HepG2 (cell line): ENCODE results near the gene GLDC. TPM values are rescaled to one million over a fixed set of nuclear protein-coding genes. Genes with fewer than 3 reads are reported as not detected.
A peak's percentile ranks its signal among the peaks of the same experiment; 100 is the strongest.

Source experiments
- DPF2 ChIP-seq: sonication (generic); formaldehyde crosslinking; IDR thresholded peaks from 2 replicates; pipeline ENCODE4 v1.4.0; 2020; ENCODE audit warnings: mild to moderate bottlenecking, low read depth, missing genetic modification reagents, borderline replicate concordance
- EZH2 ChIP-seq: conservative IDR thresholded peaks from 2 replicates; pipeline ENCODE4 v1.6.1; 2012; ENCODE audit warnings: mild to moderate bottlenecking, low read depth, low read length, moderate library complexity
- HES4 ChIP-seq: sonication (generic); formaldehyde crosslinking; IDR thresholded peaks from 2 replicates; pipeline ENCODE4 v1.9.0; 2021; ENCODE audit warnings: mild to moderate bottlenecking, missing genetic modification reagents, borderline replicate concordance
- JARID2 ChIP-seq: sonication (generic); formaldehyde crosslinking; IDR thresholded peaks from 2 replicates; pipeline ENCODE4 v1.8.1; 2023; ENCODE audit warnings: missing genetic modification reagents, inconsistent platforms; ENCODE audit not compliant: insufficient replicate concordance
- MATR3 ChIP-seq: sonication (generic); formaldehyde crosslinking; IDR thresholded peaks from 2 replicates; pipeline ENCODE4 v1.4.0; 2020; ENCODE audit warnings: missing genetic modification reagents
- MED13 ChIP-seq: sonication (generic); formaldehyde crosslinking; IDR thresholded peaks from 2 replicates; pipeline ENCODE4 v1.5.0; 2020; ENCODE audit warnings: missing genetic modification reagents
- MEIS2 ChIP-seq: sonication (generic); formaldehyde crosslinking; IDR thresholded peaks from 2 replicates; pipeline ENCODE4 v1.9.0; 2021; ENCODE audit warnings: mild to moderate bottlenecking, missing genetic modification reagents
- NKX3-1 ChIP-seq: sonication (generic); formaldehyde crosslinking; IDR thresholded peaks from 2 replicates; pipeline ENCODE4 v1.5.0; 2020; ENCODE audit warnings: missing genetic modification reagents
- PCBP1 ChIP-seq: fragments of 200-400 bp; formaldehyde crosslinking; IDR thresholded peaks from 2 replicates; pipeline ENCODE4 v1.6.1; 2017; ENCODE audit warnings: mild to moderate bottlenecking, low read depth, low read length, borderline replicate concordance
- RORA ChIP-seq: sonication (generic); formaldehyde crosslinking; IDR thresholded peaks from 2 replicates; pipeline ENCODE4 v1.5.0; 2020; ENCODE audit warnings: mild to moderate bottlenecking, missing genetic modification reagents, moderate library complexity
- THYN1 ChIP-seq: sonication (generic); formaldehyde crosslinking; IDR thresholded peaks from 2 replicates; pipeline ENCODE4 v1.8.1; 2023; ENCODE audit warnings: low read depth, mild to moderate bottlenecking, moderate library complexity, missing genetic modification reagents, borderline replicate concordance
- ZBTB21 ChIP-seq: sonication (generic); formaldehyde crosslinking; IDR thresholded peaks from 2 replicates; pipeline ENCODE4 v1.4.0; 2020; ENCODE audit warnings: missing genetic modification reagents
- ZFP41 ChIP-seq: sonication (generic); formaldehyde crosslinking; IDR thresholded peaks from 2 replicates; pipeline ENCODE4 v1.4.0; 2020; ENCODE audit warnings: mild to moderate bottlenecking, missing genetic modification reagents, borderline replicate concordance
- ZIK1 ChIP-seq: sonication (generic); formaldehyde crosslinking; IDR thresholded peaks from 2 replicates; pipeline ENCODE4 v1.5.0; 2020; ENCODE audit warnings: mild to moderate bottlenecking, low read depth, missing genetic modification reagents, borderline replicate concordance
- ZNF530 ChIP-seq: sonication (generic); formaldehyde crosslinking; IDR thresholded peaks from 2 replicates; pipeline ENCODE4 v1.5.0; 2020; ENCODE audit warnings: low read depth, mild to moderate bottlenecking, missing genetic modification reagents
- ZNF569 ChIP-seq: sonication (generic); formaldehyde crosslinking; IDR thresholded peaks from 2 replicates; pipeline ENCODE4 v1.5.0; 2020; ENCODE audit warnings: mild to moderate bottlenecking, missing genetic modification reagents, moderate library complexity, borderline replicate concordance
- ZNF616 ChIP-seq: sonication (generic); formaldehyde crosslinking; IDR thresholded peaks from 2 replicates; pipeline ENCODE4 v1.5.0; 2020; ENCODE audit warnings: low read depth, mild to moderate bottlenecking, missing genetic modification reagents
- ZNF672 ChIP-seq: sonication (generic); formaldehyde crosslinking; IDR thresholded peaks from 2 replicates; pipeline ENCODE4 v1.8.1; 2022; ENCODE audit warnings: missing genetic modification reagents
- ZNF782 ChIP-seq: sonication (generic); formaldehyde crosslinking; IDR thresholded peaks from 2 replicates; pipeline ENCODE4 v1.4.0; 2020; ENCODE audit warnings: missing genetic modification reagents, mild to moderate bottlenecking, borderline replicate concordance
- ZNF850 ChIP-seq: sonication (generic); formaldehyde crosslinking; conservative IDR thresholded peaks from 2 replicates; pipeline ENCODE4 v1.9.0; 2021; ENCODE audit warnings: mild to moderate bottlenecking, missing genetic modification reagents
- ZNF879 ChIP-seq: sonication (generic); formaldehyde crosslinking; IDR thresholded peaks from 2 replicates; pipeline ENCODE4 v1.8.1; 2023; ENCODE audit warnings: missing genetic modification reagents
- ZSCAN22 ChIP-seq: sonication (generic); formaldehyde crosslinking; IDR thresholded peaks from 2 replicates; pipeline ENCODE4 v1.4.0; 2020; ENCODE audit warnings: mild to moderate bottlenecking, missing genetic modification reagents
- polyA plus RNA-seq, 8 experiments: library from polyadenylated mRNA; depleted of rRNA in 3 of 8; stranded (reverse) in 7 of 8; unstranded in 1 of 8; fragments of >200 nt; fragmentation: Illumina TruSeq in 4 of 8; extraction: Trizol in 4 of 8; gene quantifications; 2 replicates each; pipeline versions ENCODE4 v1.2.1 to v1.2.3, GENCODE V29; 2011 to 2016; ENCODE audit warnings: low read depth in 4 of 8, missing spikeins in 1 of 8, mixed read lengths in 1 of 8; ENCODE audit not compliant: insufficient read depth in 1 of 8
- total RNA-seq, 5 experiments: library from RNA; depleted of rRNA; stranded (reverse); fragments of >200 nt; fragmentation: Illumina TruSeq; extraction: Trizol; gene quantifications; 2 replicates each; pipeline ENCODE4 v1.2.3, GENCODE V29; 2016; ENCODE audit warnings: low read depth in 1 of 5
- TF ChIP-seq, protein P1 (sequence below): sonication (generic); formaldehyde crosslinking; IDR thresholded peaks from 2 replicates; pipeline ENCODE4 v1.4.0; 2020; ENCODE audit warnings: mild to moderate bottlenecking, missing genetic modification reagents
- TF ChIP-seq, protein P2 (sequence below): sonication (generic); formaldehyde crosslinking; IDR thresholded peaks from 2 replicates; pipeline ENCODE4 v1.5.1; 2020; ENCODE audit warnings: mild to moderate bottlenecking, missing genetic modification reagents
- TF ChIP-seq, protein P3 (sequence below): sonication (generic); formaldehyde crosslinking; IDR thresholded peaks from 2 replicates; pipeline ENCODE4 v1.5.1; 2020; ENCODE audit warnings: missing genetic modification reagents, mild to moderate bottlenecking, borderline replicate concordance

GLDC gene
- total and polyA plus RNA-seq, 2 of the 13 experiments (the other 11 are each of a cell fraction or from before 2014, with no cell fraction given) = 59.3 to 115 TPM

DNA sequence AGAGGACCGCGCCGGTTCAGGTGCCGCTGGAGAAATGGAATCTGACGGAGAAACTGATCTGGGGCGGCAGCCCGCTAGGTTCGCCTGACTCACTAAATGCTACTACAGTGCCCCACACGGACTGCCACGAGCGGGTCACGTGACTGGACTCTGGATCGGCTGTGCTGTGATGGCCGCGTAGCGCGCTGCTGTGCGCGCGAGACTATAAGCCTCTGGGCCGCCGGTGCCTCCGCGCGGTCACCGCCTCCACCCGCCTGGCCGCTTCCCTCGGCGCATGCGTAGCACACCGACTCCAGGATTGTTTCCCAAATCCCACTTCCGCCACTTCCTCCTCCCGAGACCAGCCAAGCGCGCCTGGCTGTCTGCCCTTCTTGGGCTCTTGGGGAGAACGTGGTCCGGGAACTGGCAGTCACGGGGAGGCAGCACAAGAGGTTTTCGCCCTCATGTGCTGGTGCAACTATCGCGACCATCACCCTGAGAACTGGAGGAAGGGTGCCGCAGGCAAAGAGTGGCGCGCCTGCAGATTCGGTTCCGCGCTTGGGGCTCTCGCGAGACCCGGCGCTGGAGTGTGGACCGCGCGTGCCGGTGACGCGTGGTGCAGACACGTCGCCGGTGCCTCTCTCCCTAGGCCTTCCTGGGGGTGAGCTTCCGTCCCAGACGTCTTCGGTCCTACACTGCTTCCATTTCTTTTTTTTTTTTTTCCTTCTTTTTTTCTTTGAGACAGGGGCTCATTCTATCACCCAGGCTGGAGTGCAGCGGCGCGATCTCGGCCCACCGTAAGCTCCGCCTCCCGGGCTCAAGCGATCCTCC, 35.8 kb upstream of the GLDC start (continued):
- peak; percentile 77 for TF ChIP-seq JARID2 (CRISPR knock-in tag)
- TF ChIP-seq NKX3-1 (CRISPR knock-in tag) = peak; percentile 37
- TF ChIP-seq ZNF879 (CRISPR knock-in tag) = peak; percentile 66; the same call in 1 of the 2 replicates
- TF ChIP-seq DPF2 = no peak
- peak; percentile 40; the same call in 1 of the 2 replicates for TF ChIP-seq MED13 (CRISPR knock-in tag)
- TF ChIP-seq PCBP1 = no peak
- TF ChIP-seq ZFP41 (CRISPR knock-in tag) = peak; percentile 35; the same call in 1 of the 2 replicates
- TF ChIP-seq, protein P1, sequence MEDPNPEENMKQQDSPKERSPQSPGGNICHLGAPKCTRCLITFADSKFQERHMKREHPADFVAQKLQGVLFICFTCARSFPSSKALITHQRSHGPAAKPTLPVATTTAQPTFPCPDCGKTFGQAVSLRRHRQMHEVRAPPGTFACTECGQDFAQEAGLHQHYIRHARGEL = no peak; the same call in 1 of the 2 replicates
- no peak for TF ChIP-seq ZSCAN22
- peak; percentile 92; the same call in 1 of the 2 replicates for TF ChIP-seq ZNF569 (CRISPR knock-in tag)
- peak; percentile 78; the same call in 1 of the 2 replicates for TF ChIP-seq ZIK1
- peak; percentile 80 for TF ChIP-seq HES4
- no peak for TF ChIP-seq ZNF530 (CRISPR knock-in tag)
- TF ChIP-seq RORA (CRISPR knock-in tag) = no peak
- TF ChIP-seq MATR3 (CRISPR knock-in tag) = no peak
- TF ChIP-seq ZNF850 = no peak
- TF ChIP-seq ZNF782 (CRISPR knock-in tag) = peak; percentile 20; the same call in 1 of the 2 replicates
- TF ChIP-seq ZBTB21 = no peak
- TF ChIP-seq MEIS2 = peak; percentile 70; the same call in 1 of the 2 replicates
- TF ChIP-seq, protein P2, sequence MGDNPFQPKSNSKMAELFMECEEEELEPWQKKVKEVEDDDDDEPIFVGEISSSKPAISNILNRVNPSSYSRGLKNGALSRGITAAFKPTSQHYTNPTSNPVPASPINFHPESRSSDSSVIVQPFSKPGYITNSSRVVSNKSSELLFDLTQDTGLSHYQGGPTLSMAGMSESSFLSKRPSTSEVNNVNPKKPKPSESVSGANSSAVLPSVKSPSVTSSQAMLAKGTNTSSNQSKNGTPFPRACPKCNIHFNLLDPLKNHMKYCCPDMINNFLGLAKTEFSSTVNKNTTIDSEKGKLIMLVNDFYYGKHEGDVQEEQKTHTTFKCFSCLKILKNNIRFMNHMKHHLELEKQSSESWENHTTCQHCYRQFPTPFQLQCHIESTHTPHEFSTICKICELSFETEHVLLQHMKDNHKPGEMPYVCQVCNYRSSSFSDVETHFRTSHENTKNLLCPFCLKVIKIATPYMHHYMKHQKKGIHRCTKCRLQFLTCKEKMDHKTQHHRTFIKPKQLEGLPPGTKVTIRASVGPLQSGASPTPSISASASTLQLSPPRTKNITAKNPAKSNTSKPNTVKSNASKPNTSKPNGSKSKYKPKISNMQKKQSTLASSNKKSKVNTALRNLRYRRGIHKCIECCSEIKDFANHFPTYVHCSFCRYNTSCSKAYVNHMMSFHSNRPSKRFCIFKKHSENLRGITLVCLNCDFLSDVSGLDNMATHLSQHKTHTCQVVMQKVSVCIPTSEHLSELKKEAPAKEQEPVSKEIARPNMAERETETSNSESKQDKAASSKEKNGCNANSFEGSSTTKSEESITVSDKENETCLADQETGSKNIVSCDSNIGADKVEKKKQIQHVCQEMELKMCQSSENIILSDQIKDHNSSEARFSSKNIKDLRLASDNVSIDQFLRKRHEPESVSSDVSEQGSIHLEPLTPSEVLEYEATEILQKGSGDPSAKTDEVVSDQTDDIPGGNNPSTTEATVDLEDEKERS (CRISPR knock-in tag) = 0 out of 2 replicates have a peak, but pooled peaks have one; percentile 9
- TF ChIP-seq THYN1 (CRISPR knock-in tag) = no peak
- TF ChIP-seq ZNF616 = peak; percentile 15; the same call in 1 of the 2 replicates
- TF ChIP-seq ZNF672 (CRISPR knock-in tag) = peak; percentile 73; the same call in 1 of the 2 replicates
- no peak for TF ChIP-seq EZH2
- TF ChIP-seq, protein P3, sequence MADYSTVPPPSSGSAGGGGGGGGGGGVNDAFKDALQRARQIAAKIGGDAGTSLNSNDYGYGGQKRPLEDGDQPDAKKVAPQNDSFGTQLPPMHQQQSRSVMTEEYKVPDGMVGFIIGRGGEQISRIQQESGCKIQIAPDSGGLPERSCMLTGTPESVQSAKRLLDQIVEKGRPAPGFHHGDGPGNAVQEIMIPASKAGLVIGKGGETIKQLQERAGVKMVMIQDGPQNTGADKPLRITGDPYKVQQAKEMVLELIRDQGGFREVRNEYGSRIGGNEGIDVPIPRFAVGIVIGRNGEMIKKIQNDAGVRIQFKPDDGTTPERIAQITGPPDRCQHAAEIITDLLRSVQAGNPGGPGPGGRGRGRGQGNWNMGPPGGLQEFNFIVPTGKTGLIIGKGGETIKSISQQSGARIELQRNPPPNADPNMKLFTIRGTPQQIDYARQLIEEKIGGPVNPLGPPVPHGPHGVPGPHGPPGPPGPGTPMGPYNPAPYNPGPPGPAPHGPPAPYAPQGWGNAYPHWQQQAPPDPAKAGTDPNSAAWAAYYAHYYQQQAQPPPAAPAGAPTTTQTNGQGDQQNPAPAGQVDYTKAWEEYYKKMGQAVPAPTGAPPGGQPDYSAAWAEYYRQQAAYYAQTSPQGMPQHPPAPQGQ = no peak
